ENCODE results near the gene NGDN. TPM values are rescaled to one million over a fixed set of nuclear protein-coding genes. Genes with fewer than 3 reads are reported as not detected.

The NGDN gene
- total and polyA plus RNA-seq, 4 donors: 30.8 to 41.7 (median 35.5) TPM

DNA sequence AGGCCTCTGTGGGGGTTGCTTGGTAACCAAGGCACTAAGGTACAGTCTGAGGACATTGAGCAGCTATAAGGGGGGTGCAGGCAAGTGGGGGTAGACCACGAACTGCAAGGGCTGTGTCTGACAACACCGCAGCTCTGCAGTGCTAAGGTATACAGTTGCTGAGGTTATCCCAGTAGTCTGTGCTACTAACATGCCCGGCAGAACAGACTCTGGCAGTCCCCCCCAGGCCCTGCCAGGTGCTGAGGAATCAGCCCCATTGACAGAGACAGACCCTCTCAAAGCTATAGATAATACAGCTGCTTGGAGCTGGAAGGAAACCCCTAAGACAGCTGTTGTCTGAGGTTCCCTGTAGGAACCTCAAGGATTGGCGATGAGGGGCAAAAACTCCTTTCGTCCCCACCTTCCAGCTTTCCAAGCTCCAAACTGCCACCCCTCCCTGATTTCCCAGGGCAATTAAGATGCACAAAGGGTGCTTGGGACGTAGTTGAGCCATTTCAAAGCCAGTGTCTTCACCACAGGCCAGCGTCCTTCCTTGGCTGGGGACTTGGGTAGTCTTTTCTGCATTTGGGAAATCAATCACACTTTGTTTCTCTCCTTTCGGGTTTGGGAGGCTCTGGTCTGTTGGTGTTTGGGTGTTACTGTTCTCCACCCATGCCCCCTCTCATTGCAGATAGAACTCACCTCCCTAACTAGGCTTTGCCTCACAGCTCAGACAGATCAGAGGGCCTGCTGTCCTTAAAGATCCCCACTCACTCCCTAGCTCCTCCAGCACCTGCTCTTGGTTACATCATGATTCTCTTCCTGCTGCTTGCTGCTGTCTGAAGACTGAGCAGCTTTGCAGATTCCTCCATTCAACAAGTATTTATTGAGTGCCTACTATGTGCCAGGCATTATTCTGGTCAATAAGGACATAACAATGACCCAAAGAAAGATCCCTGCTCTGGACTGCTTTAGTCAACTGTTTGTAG, 32.1 kb upstream of the NGDN start:
- Histone ChIP-seq H3K9me3 (ENCODE audit: control insufficient read depth, low read length) (no peaks in the 10 kb centered on the region), H3K27ac (ENCODE audit: low read depth in 1 of 2, low read length in 2 of 2) (no peak overlapping the region), H3K36me3 (ENCODE audit: control insufficient read depth in 1 of 2, insufficient read depth in 2 of 2, low read length in 1 of 2) (no peaks in the 10 kb centered on the region), H3K27me3 (ENCODE audit: control insufficient read depth in 1 of 2, insufficient read depth in 2 of 2, low read length in 1 of 2) (no peaks in the 10 kb centered on the region), H3K4me3 (ENCODE audit: low read length in 2 of 2) (no peak overlapping the region), H3K4me1 (ENCODE audit: control insufficient read depth in 1 of 2, insufficient read depth in 2 of 2, low read length in 2 of 2) (no peaks in the 10 kb centered on the region)
- 78 to 83% methylated on average over 8 of the region's 8 CpGs for WGBS, 2 donors
- no peak for DNase-seq
- intact Hi-C loops (cut with DNase I): no loop called here
- ATAC-seq (ENCODE audit: low FRiP score): no peak

DNA sequence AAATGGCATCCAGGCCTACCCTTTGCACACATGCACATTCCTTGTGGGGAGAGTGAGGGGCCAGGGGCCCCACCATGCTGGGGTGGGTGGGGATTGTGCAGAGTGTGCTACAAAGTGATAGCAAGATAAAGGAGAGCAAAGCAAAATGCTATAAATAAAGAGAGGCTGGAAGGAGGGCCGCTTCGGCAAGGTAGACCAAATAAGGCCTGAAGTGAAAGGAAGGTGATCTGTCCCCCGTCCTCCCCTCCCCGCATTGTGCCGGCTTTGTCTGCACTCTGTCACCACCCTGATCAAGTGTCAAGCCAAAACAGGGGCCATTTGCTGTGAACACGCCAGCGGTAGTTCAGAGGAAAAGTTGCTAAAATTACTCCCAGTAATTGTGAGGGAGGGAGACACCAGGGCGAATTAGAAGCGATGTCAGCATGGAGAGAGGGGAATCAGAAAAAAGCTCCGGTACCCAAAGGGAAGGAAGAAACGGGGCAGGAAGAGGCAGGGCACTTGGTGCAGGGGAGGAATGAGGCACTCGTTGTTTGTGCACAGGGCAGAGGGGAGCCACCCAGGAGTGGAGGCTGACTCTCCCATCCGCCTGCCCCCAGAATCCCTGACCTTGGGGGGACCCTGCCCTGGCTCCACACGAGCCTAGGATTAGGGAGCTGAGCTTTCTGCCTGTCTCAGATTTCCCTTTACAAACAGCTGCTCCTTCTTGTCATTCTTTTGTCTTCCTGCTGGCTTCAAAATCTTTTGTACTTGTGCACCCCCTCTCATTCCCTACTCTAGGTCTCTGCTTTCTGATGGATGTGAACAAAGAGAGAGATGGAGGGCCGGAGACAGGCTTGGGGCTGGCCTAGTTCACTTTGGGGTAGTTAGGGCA, 31.2 kb upstream of the NGDN start:
- H3K4me3 ChIP-seq (ENCODE audit: low read length in 2 of 2): no peak overlapping the region
- H3K27ac ChIP-seq (ENCODE audit: low read depth in 1 of 2, low read length in 2 of 2): no peak overlapping the region
- intact Hi-C loops (cut with DNase I): no loop called here
- H3K27me3 ChIP-seq (ENCODE audit: control insufficient read depth in 1 of 2, insufficient read depth in 2 of 2, low read length in 1 of 2): no peaks in the 10 kb centered on the region
- H3K36me3 ChIP-seq (ENCODE audit: control insufficient read depth in 1 of 2, insufficient read depth in 2 of 2, low read length in 1 of 2): no peaks in the 10 kb centered on the region
- no peaks in the 10 kb centered on the region for H3K4me1 ChIP-seq (ENCODE audit: control insufficient read depth in 1 of 2, insufficient read depth in 2 of 2, low read length in 2 of 2)
- ATAC-seq (ENCODE audit: low FRiP score) (no peak), DNase-seq (no peak)
- H3K9me3 ChIP-seq (ENCODE audit: control insufficient read depth, low read length): no peaks in the 10 kb centered on the region
- WGBS, 2 donors: 63 to 65% methylated on average over 15 of the region's 15 CpGs

DNA sequence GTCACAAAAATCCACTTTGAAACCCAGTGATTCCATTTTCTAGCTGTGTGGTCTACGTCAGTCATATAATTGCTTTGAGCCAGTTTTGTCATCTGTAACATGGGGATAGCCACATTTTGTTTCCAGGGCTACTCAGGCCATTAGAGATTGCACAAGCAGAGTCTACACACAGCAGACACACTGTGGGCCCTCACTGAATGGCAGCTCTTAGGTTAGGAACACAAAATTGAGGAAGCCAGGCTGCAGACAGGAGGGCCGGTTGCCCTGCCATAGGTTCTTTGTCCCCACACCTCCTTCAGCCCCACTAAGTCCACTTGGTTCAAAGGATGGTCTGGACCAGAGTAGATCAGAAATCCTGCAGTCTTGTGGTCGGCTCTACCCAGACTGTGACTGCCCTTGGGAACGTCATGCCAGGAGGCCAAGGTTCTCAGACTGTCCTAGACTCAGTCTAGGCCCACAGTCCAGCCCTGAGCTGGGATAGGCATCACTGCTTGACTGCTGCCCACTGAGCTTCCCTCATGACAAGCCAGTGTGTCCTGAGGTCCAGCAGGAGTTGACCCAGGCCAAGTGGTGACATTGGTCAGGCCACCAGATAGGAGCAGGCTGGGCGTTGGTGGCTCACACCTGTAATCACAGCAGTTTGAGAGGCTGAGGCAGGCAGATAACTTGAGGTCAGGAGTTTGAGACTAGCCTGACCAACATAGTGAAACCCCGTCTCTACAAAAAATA, 30.2 kb upstream of the NGDN start:
- no peaks in the 10 kb centered on the region for H3K9me3 ChIP-seq (ENCODE audit: control insufficient read depth, low read length)
- ATAC-seq (ENCODE audit: low FRiP score): no peak
- H3K36me3 ChIP-seq (ENCODE audit: control insufficient read depth in 1 of 2, insufficient read depth in 2 of 2, low read length in 1 of 2): no peaks in the 10 kb centered on the region
- no peak overlapping the region for H3K4me3 ChIP-seq (ENCODE audit: low read length in 2 of 2)
- H3K4me1 ChIP-seq (ENCODE audit: control insufficient read depth in 1 of 2, insufficient read depth in 2 of 2, low read length in 2 of 2): no peaks in the 10 kb centered on the region
- no peak overlapping the region for H3K27ac ChIP-seq (ENCODE audit: low read depth in 1 of 2, low read length in 2 of 2)
- intact Hi-C loops (cut with DNase I): no loop called here
- DNase-seq: no peak
- H3K27me3 ChIP-seq (ENCODE audit: control insufficient read depth in 1 of 2, insufficient read depth in 2 of 2, low read length in 1 of 2): no peaks in the 10 kb centered on the region
- WGBS, 2 donors: 88 to 90% methylated on average over 6 of the region's 6 CpGs

DNA sequence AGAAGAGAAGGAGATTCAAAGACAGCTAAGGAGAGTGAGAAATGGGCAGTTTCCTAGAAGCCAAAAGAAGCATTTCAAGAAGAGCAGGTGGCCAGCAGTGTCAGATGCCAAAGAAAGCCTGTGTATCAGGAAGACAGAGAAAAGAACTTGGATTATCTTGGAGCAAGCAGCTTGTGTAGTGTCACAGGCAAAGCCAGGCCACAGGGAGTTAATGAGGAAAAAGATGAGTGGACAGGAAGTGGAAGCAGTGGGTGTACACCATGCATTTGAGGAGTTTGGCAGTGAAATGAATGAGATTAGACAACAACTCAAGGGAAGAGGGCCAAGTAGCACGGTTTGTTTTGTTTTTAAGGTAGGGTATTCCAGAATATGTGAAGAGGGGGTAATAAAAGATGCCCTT, 28.4 kb upstream of the NGDN start:
- H3K4me3 ChIP-seq (ENCODE audit: low read length in 2 of 2): no peak overlapping the region
- ATAC-seq (ENCODE audit: low FRiP score) (no peak), DNase-seq (no peak)
- no peaks in the 10 kb centered on the region for H3K36me3 ChIP-seq (ENCODE audit: control insufficient read depth in 1 of 2, insufficient read depth in 2 of 2, low read length in 1 of 2)
- no peaks in the 10 kb centered on the region for H3K4me1 ChIP-seq (ENCODE audit: control insufficient read depth in 1 of 2, insufficient read depth in 2 of 2, low read length in 2 of 2)
- no peaks in the 10 kb centered on the region for H3K27me3 ChIP-seq (ENCODE audit: control insufficient read depth in 1 of 2, insufficient read depth in 2 of 2, low read length in 1 of 2)
- no peak overlapping the region for H3K27ac ChIP-seq (ENCODE audit: low read depth in 1 of 2, low read length in 2 of 2)
- intact Hi-C loops (cut with DNase I): no loop called here
- H3K9me3 ChIP-seq (ENCODE audit: control insufficient read depth, low read length): no peaks in the 10 kb centered on the region
- WGBS, 2 donors: 32 to 36% methylated on average over 1 of the region's 1 CpG

DNA sequence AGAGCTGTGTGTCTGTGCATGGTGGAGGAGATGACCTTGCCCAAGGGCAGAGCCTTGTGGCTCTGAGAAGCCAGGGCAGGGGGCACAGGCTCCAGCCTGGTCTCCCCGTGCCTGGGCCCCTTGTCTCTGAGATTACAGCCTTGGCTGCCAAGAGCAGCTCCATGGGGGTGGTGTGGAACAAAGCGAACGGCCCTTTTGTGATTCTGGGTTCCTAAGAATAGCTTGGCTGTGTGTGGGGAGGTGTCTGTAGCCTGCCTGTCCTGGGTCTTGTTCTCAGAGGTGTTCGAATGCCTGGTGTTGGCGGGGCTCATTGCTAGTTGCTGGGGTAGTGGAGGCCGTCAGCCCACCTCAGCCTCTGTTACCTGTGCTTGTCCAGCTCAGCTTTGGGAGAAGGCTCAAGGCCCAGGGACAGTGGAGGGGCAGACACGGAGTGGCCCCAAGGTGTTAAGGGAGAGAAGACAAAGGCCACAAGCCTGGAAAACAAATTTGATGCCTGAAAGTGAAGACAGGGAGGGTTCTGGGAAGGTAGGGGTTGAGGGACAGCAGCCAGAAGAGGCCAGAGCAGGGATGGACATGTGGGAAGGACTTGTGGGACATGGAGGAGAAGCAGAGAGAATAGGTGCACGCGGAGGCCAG, 26.7 kb upstream of the NGDN start:
- DNase-seq (no peak), ATAC-seq (ENCODE audit: low FRiP score) (no peak)
- Histone ChIP-seq H3K4me3 (ENCODE audit: low read length in 2 of 2) (no peak overlapping the region), H3K27ac (ENCODE audit: low read depth in 1 of 2, low read length in 2 of 2) (no peak overlapping the region), H3K4me1 (ENCODE audit: control insufficient read depth in 1 of 2, insufficient read depth in 2 of 2, low read length in 2 of 2) (no peaks in the 10 kb centered on the region), H3K36me3 (ENCODE audit: control insufficient read depth in 1 of 2, insufficient read depth in 2 of 2, low read length in 1 of 2) (no peaks in the 10 kb centered on the region), H3K27me3 (ENCODE audit: control insufficient read depth in 1 of 2, insufficient read depth in 2 of 2, low read length in 1 of 2) (no peaks in the 10 kb centered on the region), H3K9me3 (ENCODE audit: control insufficient read depth, low read length) (no peaks in the 10 kb centered on the region)
- intact Hi-C loops (cut with DNase I): no loop called here
- 64 to 67% methylated on average over 9 of the region's 9 CpGs for WGBS, 2 donors

DNA sequence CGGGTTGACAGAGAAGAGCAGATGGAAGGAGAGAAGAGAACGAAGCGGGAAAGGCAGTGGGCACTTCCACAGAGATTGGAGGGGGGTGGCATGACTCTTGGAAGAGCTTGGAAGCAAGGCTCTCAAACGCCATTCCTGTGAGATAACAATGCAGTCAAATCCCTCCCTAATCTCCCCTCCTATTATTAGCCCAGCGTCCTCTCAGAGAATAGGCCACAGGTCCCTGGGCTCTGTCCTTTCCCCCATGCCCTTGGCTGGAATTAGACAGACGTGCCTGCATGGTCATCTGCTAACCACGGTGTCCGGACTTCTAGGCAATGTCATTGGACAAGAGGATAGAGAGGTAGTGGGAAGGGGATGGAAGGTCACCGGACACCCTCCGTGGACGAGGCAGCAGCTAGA, 26.1 kb upstream of the NGDN start:
- ATAC-seq (ENCODE audit: low FRiP score): no peak
- H3K4me3 ChIP-seq (ENCODE audit: low read length in 2 of 2): no peak overlapping the region
- intact Hi-C loops (cut with DNase I): no loop called here

DNA sequence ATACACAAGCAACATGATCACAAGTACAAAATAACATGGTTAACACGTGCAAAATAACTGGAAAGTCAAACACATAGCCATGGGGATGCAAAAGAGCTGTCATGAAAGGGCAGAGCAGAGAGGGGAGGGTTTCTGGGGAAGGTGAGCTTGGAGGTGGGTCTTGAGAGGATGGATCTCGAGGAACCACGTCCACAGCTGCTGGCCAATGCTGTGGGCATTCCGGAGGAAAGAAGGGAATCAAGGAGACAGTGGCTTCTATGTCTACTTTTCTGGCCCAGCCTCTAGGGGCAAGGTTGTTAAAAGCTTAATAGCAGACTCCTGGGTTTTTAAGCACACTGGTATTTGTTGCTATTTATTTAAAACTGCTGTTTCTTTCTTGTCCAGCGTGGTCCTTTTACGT, 25.6 kb upstream of the NGDN start:
- Histone ChIP-seq H3K9me3 (ENCODE audit: control insufficient read depth, low read length) (no peaks in the 10 kb centered on the region), H3K27me3 (ENCODE audit: control insufficient read depth in 1 of 2, insufficient read depth in 2 of 2, low read length in 1 of 2) (no peaks in the 10 kb centered on the region), H3K4me1 (ENCODE audit: control insufficient read depth in 1 of 2, insufficient read depth in 2 of 2, low read length in 2 of 2) (no peaks in the 10 kb centered on the region), H3K4me3 (ENCODE audit: low read length in 2 of 2) (no peak overlapping the region), H3K36me3 (ENCODE audit: control insufficient read depth in 1 of 2, insufficient read depth in 2 of 2, low read length in 1 of 2) (no peaks in the 10 kb centered on the region), H3K27ac (ENCODE audit: low read depth in 1 of 2, low read length in 2 of 2) (no peak overlapping the region)
- DNase-seq: no peak
- ATAC-seq (ENCODE audit: low FRiP score): no peak
- intact Hi-C loops (cut with DNase I): no loop called here
- WGBS, 2 donors: 72 to 75% methylated on average over 6 of the region's 6 CpGs

More for the DNA sequence above, 26.1 kb upstream of the NGDN start:
- 70 to 73% methylated on average over 11 of the region's 11 CpGs for WGBS, 2 donors
- H3K4me1 ChIP-seq (ENCODE audit: control insufficient read depth in 1 of 2, insufficient read depth in 2 of 2, low read length in 2 of 2): no peaks in the 10 kb centered on the region
- H3K9me3 ChIP-seq (ENCODE audit: control insufficient read depth, low read length): no peaks in the 10 kb centered on the region
- no peak overlapping the region for H3K27ac ChIP-seq (ENCODE audit: low read depth in 1 of 2, low read length in 2 of 2)
- no peaks in the 10 kb centered on the region for H3K27me3 ChIP-seq (ENCODE audit: control insufficient read depth in 1 of 2, insufficient read depth in 2 of 2, low read length in 1 of 2)
- no peak for DNase-seq
- no peaks in the 10 kb centered on the region for H3K36me3 ChIP-seq (ENCODE audit: control insufficient read depth in 1 of 2, insufficient read depth in 2 of 2, low read length in 1 of 2)

DNA sequence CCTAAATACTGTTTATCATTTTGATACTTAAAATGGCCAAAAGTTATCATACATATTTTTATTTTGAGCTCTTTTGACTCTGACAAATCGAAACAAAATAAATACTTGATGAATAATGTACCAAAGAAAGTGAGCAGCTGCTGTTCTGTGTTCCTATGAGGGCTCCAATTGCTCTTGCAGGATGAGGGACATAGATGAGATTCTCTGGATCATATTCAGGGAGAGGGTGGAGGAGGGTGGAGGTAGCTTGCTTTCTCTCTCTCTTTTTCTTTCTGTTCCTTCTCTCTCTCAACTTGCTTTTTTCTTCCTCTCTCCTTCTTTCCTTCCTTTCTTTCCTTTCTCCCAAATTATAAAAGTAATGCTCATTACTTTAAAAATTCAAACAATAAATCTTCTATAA, 25.2 kb upstream of the NGDN start:
- H3K4me3 ChIP-seq (ENCODE audit: low read length in 2 of 2): no peak overlapping the region
- no peak for ATAC-seq (ENCODE audit: low FRiP score)
- no peaks in the 10 kb centered on the region for H3K27me3 ChIP-seq (ENCODE audit: control insufficient read depth in 1 of 2, insufficient read depth in 2 of 2, low read length in 1 of 2)
- intact Hi-C loops (cut with DNase I): no loop called here
- H3K4me1 ChIP-seq (ENCODE audit: control insufficient read depth in 1 of 2, insufficient read depth in 2 of 2, low read length in 2 of 2): no peaks in the 10 kb centered on the region
- DNase-seq: no peak
- no peak overlapping the region for H3K27ac ChIP-seq (ENCODE audit: low read depth in 1 of 2, low read length in 2 of 2)
- H3K36me3 ChIP-seq (ENCODE audit: control insufficient read depth in 1 of 2, insufficient read depth in 2 of 2, low read length in 1 of 2): no peaks in the 10 kb centered on the region
- H3K9me3 ChIP-seq (ENCODE audit: control insufficient read depth, low read length): no peaks in the 10 kb centered on the region
- WGBS, 2 donors: 66 to 81% methylated on average over 1 of the region's 1 CpG

Data from aorta (tissue), 5 donors.